Muscle of arm (tissue), 12 donors: ENCODE measurements around the gene FBXL14. TPM values are rescaled to one million over a fixed set of nuclear protein-coding genes. Genes with fewer than 3 reads are reported as not detected.
"Not testable (repeated sequence)": the region's sequence is repeated elsewhere in the genome, so short reads cannot be mapped to it uniquely, and the experiment has no call there.

Experiments
- DNase-seq: peaks from one replicate; pipeline ENCODE4 v3.0.0-alpha.2; 2013
- polyA plus RNA-seq, 12 donors: library from polyadenylated mRNA; unstranded; fragments of 120-200 nt; gene quantifications; one replicate each; pipeline ENCODE4 v1.2.1, GENCODE V29; 2013; ENCODE audit not compliant: insufficient read length in 12 of 12

Gene FBXL14
- polyA plus RNA-seq, 12 donors, result 2.9 to 10.1 (median 3.8) TPM; not detected in 1

DNA sequence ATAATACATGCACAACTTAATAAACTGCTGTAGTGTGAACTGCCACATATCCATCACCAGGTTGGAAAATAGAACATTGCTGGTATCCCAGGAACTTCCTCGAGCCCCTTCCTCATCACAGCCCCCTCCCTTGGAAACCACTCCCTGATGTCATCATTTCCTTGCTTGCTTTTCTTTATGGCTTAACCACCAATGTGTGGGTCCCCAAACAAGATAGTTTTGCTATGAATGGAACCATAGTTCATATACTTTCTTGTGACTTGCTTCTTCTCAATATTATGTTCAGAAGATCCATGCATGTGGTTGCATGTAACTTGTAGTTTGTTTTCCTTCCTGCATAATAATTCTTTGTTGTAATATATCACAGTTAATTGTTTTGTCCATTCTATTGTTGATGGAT is 25.7 kb upstream of the FBXL14 start:
- DNase-seq, result no peak

DNA sequence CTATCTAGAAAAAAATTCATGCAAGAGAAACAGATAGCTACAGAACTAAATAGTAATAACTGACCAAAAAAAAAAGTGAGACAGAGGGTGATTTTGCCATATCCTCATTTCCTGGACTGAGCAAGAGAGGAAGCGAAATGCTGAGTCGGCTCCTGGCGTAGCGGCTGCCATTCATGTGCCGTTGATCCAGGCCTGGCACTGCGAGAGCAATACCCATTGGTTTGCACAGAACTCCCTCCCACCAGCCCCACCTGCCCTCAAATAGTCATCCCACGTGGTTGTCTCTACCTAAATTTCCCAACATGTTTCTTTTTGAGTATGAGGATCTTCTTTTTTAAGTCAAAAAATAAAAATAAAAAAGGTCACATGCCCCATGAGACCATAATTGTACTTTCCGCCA is 25.2 kb upstream of the FBXL14 start:
- DNase-seq, result no peak

DNA sequence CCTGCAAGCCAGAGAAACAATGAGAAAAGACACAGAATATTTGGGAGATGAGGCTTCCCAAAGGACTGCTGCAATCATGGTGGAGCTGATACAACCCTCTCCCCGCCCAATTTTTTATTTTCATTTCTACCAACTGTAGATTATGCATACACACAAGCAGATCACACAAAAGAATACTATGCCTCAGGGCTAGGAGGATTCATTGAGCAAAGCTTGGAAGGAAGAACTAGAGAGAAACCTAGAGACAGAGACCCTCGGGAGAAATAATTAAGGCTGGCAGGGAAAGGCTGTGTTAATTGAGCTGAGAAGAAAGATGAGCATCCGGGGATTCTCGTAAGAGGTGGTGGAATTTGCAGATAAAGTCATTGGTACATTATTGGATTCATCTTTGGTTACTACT is 24.8 kb upstream of the FBXL14 start:
- DNase-seq, result no peak

- no peak for DNase-seq
Measured at GRCh38 chr12:1618489-1618888, 24.1 kb upstream of the FBXL14 start.

- no peak for DNase-seq
Measured at GRCh38 chr12:1616233-1617066, 22.1 kb upstream of the FBXL14 start.

GRCh38 chr12:1614360-1614759 is 20.0 kb upstream of the FBXL14 start:
- DNase-seq, result no peak

- no peak for DNase-seq
Measured at GRCh38 chr12:1613860-1614259, 19.5 kb upstream of the FBXL14 start.

- DNase-seq, result no peak
Measured at GRCh38 chr12:1611803-1612572, 17.6 kb upstream of the FBXL14 start.

- DNase-seq, result no peak
Measured at GRCh38 chr12:1610072-1610643, 15.8 kb upstream of the FBXL14 start.

- no peak for DNase-seq
Measured at GRCh38 chr12:1608713-1609119, 14.3 kb upstream of the FBXL14 start.

- DNase-seq, result no peak
Measured at GRCh38 chr12:1607940-1608712, 13.7 kb upstream of the FBXL14 start.

DNA sequence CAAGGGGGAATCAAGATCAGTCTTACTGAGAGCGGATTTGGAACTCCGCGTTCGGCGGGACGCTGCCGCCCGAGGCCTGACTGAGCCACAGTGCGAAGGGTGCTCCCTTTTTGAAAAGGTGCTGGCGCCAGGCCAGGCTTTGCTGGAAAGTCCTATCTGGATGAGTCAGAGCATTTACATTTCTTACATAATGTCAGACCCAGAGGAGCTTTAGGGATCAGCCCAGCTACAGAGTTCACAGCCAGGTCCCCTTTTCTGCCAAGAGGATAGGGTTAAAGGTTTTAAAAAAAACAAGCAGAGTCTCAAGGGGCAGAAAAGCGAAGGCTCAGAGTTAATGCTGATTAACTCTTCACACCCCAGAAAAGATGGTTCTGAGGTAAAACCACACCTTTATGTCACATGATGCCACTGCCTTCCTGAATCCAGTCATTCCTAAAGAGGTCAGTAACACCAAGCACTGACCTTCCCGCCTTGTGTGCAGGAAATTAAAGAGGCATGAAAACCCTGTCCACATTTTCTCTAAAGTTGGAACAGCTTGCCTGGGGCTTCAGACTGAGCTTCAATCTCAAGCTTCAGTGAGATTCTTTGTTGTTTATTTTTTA is 11.7 kb upstream of the FBXL14 start:
- DNase-seq, result peak; percentile 85

GRCh38 chr12:1605129-1606020 is 11.0 kb upstream of the FBXL14 start:
- DNase-seq, result peak; percentile 90

DNA sequence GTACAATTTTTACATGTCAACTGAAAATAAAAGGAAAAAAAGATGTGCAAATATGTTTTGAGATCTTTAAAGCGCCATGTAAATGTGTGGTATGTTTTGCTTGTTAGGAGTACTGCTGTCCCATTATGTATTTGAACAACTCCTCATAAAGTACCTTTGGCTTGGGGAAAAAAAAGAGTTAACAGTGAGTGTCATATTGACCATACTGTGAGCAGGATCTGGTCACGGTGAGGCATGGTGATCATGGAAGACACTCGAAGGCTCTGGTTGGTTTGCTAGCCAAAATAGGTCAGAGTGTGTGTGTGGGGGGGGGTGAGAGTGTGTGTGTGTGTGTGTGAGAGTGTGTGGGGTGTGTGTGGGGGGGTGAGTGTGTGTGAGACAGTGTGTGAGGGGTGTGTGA is 10.1 kb upstream of the FBXL14 start:
- no peak for DNase-seq

DNA sequence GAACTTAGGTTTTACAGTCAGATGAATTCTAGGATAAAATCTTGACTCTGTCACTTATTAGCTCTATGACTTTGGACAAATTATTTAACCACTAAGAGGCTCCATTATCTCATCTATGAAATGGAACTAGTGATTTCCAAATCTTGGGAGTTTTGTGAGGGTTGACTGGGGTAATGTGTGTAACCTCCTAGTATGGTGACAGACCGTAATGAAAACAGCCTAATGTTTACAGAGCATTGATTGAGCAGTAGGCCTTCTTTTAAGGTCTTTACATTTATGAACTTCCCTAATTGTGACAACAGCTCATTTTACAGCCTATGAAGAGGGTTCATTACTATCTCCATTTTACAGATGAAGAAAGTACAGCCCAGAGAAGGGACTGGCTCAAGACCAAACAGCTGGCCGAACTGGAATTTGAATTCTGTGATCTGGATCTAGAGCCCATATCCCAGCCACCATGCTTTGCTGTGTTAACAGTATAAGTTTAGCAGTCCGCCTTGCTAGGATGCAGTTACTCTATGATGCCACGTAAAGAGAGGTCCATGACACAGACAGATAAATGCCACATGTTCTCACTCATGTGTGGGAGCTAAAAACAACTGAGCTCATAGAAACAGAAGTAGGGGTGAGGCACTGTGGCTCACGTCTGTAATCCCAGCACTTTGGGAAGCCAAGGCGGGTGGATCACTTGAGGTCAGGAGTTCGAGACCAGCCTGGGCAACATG is 9.1 kb upstream of the FBXL14 start:
- no peak for DNase-seq

DNA sequence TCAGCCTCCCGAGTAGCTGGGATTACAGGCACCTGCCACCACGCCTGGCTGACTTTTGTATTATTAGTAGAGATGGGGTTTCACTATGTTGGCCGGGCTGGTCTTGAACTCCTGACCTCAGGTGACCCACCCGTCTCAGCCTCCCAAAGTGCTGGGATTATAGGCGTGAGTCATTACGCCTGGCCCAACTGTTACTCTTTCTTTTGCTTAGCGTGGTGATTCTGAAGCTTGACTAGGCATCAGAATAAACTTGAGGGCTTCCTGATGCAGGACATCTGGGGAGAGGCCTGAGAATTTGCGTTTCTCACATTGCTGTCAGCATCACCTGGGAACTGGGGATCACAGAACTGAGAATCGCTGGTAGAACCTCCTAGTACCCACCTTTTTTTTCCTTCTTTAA is 8.3 kb upstream of the FBXL14 start:
- DNase-seq, result not testable (repeated sequence)

GRCh38 chr12:1598757-1599156 is 4.4 kb upstream of the FBXL14 start:
- DNase-seq, result no peak

DNA sequence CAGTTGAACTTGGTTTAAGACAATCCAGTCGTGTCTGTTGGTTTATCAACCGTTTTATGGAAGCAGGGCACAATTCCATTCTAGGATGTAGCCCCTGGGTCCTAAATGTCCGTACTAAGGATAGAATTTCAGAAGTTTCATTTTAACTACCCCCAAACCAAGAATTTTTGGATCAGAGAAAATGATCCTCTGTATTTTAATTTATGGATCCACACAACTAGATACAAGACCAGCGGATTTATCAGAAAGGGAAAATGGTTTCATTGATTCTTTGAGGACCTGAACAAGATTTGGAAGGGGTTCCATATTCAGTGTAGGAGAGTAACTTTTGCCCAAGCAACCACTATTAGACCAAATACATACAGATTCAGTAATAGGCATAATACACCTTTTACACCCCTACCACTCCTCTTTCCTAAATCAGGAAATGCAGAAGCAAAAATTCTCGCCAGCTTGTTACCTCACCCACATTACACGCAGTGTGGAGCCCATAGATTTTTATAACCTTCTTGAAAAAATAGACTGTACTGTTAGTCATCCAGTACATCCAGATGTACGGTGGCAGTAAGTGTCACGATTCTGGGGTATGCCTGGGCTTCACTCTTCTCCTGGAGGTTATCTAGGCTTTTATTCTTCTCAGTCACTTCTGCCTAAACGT is 1.4 kb upstream of the FBXL14 start:
- DNase-seq, result no peak

DNA sequence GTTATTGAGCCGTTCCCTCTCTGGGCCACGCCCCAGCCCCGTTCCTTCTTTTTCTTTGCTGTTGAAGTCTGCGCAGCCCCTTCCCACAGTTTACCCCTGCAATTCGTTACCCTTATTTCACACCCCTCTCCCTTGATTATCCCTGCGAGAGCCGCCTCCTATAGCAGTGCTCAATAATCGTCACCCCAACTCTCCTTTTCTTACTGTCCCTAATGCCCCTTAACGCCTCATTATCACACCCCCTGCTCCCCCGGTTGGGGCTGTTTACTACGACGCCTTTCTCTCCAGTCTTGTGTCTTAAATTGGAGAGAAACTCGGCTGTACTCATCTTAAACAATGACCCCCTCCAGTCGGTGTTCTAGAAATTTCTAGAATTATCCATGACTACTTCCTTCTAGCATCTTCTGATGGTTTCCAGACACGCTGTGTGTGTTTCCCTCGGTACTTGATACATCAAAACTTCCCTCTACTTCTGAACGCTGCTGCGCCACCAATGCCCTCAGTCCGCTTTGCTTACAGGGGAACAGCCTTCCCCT is 713 bp upstream of the FBXL14 start:
- DNase-seq, result peak; percentile 47
